ENCODE results near the gene ENDOV.

The ENDOV gene

DNA sequence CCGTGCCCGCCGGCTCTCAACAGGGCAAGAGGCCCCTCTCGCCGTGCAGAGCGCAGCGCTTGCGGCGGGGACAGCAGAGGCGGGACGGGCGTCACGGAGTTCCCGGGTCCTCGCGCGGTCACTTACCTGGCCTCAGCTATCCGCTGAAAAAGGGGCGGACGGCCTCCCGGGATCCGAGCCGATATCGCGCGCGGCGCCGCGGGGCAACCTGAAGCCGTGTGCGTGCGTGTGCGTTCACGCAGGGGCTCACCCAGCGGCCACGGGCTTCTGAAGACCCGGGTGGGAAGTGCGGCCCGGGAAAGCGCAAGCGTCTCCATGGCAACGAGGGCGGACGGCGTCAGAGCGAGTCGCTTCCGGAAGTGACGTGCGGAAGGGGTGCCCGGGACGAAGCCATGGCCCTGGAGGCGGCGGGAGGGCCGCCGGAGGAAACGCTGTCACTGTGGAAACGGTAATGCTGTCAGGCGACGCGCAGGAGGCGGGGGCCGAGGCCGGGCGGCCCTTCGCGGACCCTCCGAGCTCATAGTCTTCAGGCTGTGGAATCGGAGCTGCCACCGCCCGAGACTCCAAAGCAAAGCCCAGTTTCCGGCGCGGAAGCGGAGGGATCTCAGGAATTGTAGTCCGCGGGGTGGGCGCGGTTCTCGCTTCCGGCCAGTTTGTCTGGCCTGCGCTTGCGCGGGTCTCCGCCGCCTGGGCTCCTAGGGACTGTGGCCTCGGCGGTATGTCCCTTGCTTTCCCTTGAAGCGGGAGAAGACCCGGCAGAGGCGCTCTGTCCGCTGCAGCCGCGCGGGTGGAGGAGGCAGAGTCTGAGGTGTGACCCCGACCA lies at the start of gene ENDOV:
ENDOV (plus strand) TSS at position 365 of the 823 bp plus-strand sequence; CDS start at position 393, 28 bp downstream.
- Histone ChIP-seq H3K27me3 (ENCODE audit: control insufficient read depth in 1 of 2, insufficient read depth in 2 of 2, low read length in 2 of 2) (no peaks in the 10 kb centered on the region), H3K4me3 (ENCODE audit: low read depth in 1 of 2, low read length in 2 of 2) (peak within 1 kb of the TSS; percentile 97 to 100), H3K9me3 (ENCODE audit: low read length) (no peaks in the 10 kb centered on the region), H3K4me1 (ENCODE audit: insufficient read depth, low read length) (peaks cover 21% of the 10 kb centered on the region), H3K27ac (ENCODE audit: low read depth, low read length) (peak within 1 kb of the TSS; percentile 98), H3K9ac (ENCODE audit: low read length) (peak within 1 kb of the TSS; percentile 86), H3K36me3 (ENCODE audit: insufficient read depth, low read length) (peaks cover 20% of the 10 kb centered on the region)

GRCh38 chr17:80365983-80366382 lies 49.0 kb upstream of the ENDOV start:
- Histone ChIP-seq H3K9ac (ENCODE audit: low read length) (no peak overlapping the region), H3K4me3 (ENCODE audit: low read depth in 1 of 2, low read length in 2 of 2) (no peak overlapping the region), H3K27me3 (ENCODE audit: control insufficient read depth in 1 of 2, insufficient read depth in 2 of 2, low read length in 2 of 2) (no peaks in the 10 kb centered on the region), H3K36me3 (ENCODE audit: insufficient read depth, low read length) (peaks cover 84% of the 10 kb centered on the region), H3K4me1 (ENCODE audit: insufficient read depth, low read length) (peaks cover 7% of the 10 kb centered on the region), H3K9me3 (ENCODE audit: low read length) (no peaks in the 10 kb centered on the region), H3K27ac (ENCODE audit: low read depth, low read length) (no peak overlapping the region)

DNA sequence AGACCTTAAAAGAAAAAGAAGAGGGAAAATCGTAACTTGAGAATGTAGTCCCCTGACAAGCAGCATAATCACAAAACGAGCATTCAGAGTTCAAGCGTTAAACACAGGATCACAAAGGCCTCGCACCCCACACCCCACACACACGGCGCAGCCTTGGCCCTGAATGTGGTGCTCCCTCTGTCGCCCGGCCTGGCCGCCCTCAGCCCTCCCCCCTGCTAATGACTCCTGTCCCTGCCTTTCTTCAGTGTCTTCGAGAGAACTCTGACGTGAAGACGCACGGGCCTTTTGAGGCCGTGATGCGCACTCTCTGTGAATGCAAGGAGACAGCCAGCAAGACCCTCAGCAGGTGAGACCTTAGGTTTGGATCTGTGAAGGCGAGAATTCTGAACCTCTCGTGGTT lies 47.5 kb upstream of the ENDOV start:
- Histone ChIP-seq H3K9me3 (ENCODE audit: low read length) (no peaks in the 10 kb centered on the region), H3K27ac (ENCODE audit: low read depth, low read length) (no peak overlapping the region), H3K27me3 (ENCODE audit: control insufficient read depth in 1 of 2, insufficient read depth in 2 of 2, low read length in 2 of 2) (no peaks in the 10 kb centered on the region), H3K4me3 (ENCODE audit: low read depth in 1 of 2, low read length in 2 of 2) (no peak overlapping the region), H3K9ac (ENCODE audit: low read length) (no peak overlapping the region), H3K4me1 (ENCODE audit: insufficient read depth, low read length) (peaks cover 7% of the 10 kb centered on the region), H3K36me3 (ENCODE audit: insufficient read depth, low read length) (peaks cover 74% of the 10 kb centered on the region)

DNA sequence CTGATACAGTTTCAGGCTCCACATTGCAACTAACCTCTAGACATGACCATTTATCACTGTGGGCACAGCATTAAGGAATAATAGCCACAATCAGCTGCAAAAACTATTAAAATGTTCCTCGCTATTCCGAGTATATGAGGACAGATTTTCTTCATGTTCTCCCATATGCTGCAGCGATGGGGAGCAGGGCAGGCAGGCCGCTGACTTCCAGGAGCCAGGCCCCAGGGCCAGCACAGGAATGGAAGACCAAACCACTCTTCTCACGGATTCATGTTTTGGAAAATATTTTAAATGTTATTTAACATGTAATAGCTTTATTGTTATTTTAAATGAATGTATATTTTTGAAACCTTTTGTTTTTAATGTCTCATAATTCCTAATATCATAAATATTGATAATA lies 43.8 kb upstream of the ENDOV start:
- no peak overlapping the region for H3K9ac ChIP-seq (ENCODE audit: low read length)
- H3K4me3 ChIP-seq (ENCODE audit: low read depth in 1 of 2, low read length in 2 of 2): no peak overlapping the region
- H3K27me3 ChIP-seq (ENCODE audit: control insufficient read depth in 1 of 2, insufficient read depth in 2 of 2, low read length in 2 of 2): no peaks in the 10 kb centered on the region
- no peaks in the 10 kb centered on the region for H3K4me1 ChIP-seq (ENCODE audit: insufficient read depth, low read length)
- no peak overlapping the region for H3K27ac ChIP-seq (ENCODE audit: low read depth, low read length)
- no peaks in the 10 kb centered on the region for H3K9me3 ChIP-seq (ENCODE audit: low read length)
- peaks cover 76% of the 10 kb centered on the region for H3K36me3 ChIP-seq (ENCODE audit: insufficient read depth, low read length)

GRCh38 chr17:80372456-80372855 lies 42.5 kb upstream of the ENDOV start:
- Histone ChIP-seq H3K27me3 (ENCODE audit: control insufficient read depth in 1 of 2, insufficient read depth in 2 of 2, low read length in 2 of 2) (no peaks in the 10 kb centered on the region), H3K27ac (ENCODE audit: low read depth, low read length) (no peak overlapping the region), H3K9ac (ENCODE audit: low read length) (no peak overlapping the region), H3K9me3 (ENCODE audit: low read length) (no peaks in the 10 kb centered on the region), H3K4me3 (ENCODE audit: low read depth in 1 of 2, low read length in 2 of 2) (no peak overlapping the region), H3K4me1 (ENCODE audit: insufficient read depth, low read length) (no peaks in the 10 kb centered on the region), H3K36me3 (ENCODE audit: insufficient read depth, low read length) (peaks cover 80% of the 10 kb centered on the region)

- H3K27ac ChIP-seq (ENCODE audit: low read depth, low read length): no peak overlapping the region
- H3K9ac ChIP-seq (ENCODE audit: low read length): no peak overlapping the region
- no peaks in the 10 kb centered on the region for H3K9me3 ChIP-seq (ENCODE audit: low read length)
- H3K27me3 ChIP-seq (ENCODE audit: control insufficient read depth in 1 of 2, insufficient read depth in 2 of 2, low read length in 2 of 2): no peaks in the 10 kb centered on the region
- no peak overlapping the region for H3K4me3 ChIP-seq (ENCODE audit: low read depth in 1 of 2, low read length in 2 of 2)
- peaks cover 80% of the 10 kb centered on the region for H3K36me3 ChIP-seq (ENCODE audit: insufficient read depth, low read length)
- H3K4me1 ChIP-seq (ENCODE audit: insufficient read depth, low read length): no peaks in the 10 kb centered on the region
These were observed 41.9 kb upstream of the ENDOV start for GRCh38 chr17:80372922-80373570.

GRCh38 chr17:80374039-80374731 lies 40.8 kb upstream of the ENDOV start:
- Histone ChIP-seq H3K27ac (ENCODE audit: low read depth, low read length) (no peak overlapping the region), H3K4me3 (ENCODE audit: low read depth in 1 of 2, low read length in 2 of 2) (no peak overlapping the region), H3K27me3 (ENCODE audit: control insufficient read depth in 1 of 2, insufficient read depth in 2 of 2, low read length in 2 of 2) (no peaks in the 10 kb centered on the region), H3K4me1 (ENCODE audit: insufficient read depth, low read length) (no peaks in the 10 kb centered on the region), H3K9ac (ENCODE audit: low read length) (no peak overlapping the region), H3K9me3 (ENCODE audit: low read length) (no peaks in the 10 kb centered on the region), H3K36me3 (ENCODE audit: insufficient read depth, low read length) (peaks cover 78% of the 10 kb centered on the region)

DNA sequence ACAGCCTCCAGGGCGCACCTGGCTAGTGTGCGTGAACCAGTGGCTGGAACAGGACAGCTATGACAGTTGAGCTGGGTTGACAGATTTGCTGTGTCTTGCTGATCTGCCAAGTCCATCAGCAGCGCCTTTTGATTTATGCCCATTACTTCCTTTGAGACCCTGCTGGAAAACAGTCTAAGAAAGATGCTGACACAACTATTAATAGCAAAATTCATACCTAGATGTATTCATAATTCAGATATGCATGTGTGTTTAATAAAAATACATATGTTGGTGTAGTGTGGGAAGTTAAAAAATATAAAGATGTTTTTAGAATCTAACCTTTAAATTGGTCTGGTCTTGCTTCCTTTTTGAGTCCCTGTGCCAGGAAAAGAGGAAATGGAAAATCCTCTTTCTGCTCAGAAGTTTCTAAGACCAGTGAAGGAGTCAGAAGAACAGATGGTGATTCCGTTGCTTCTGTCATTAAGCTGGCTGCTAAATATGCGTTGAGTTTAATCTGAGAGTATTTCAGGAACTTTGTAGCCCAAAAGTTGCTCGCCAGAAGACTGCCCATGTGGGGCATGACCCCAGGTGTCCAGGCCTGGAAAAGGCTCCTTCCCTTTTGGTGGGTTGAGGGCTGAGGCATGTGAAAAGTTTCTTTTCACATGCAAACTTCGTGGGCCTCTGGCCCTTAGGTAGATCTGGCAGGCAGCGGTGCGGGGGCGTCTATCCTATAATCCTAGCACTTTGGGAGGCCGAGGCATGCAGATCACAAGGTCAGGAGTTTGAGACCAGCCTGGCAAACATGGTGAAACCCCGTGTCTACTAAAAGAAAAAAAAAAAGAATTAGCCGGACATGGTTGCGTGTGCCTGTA lies 40.0 kb upstream of the ENDOV start:
- no peaks in the 10 kb centered on the region for H3K27me3 ChIP-seq (ENCODE audit: control insufficient read depth in 1 of 2, insufficient read depth in 2 of 2, low read length in 2 of 2)
- H3K4me3 ChIP-seq (ENCODE audit: low read depth in 1 of 2, low read length in 2 of 2): no peak overlapping the region
- H3K27ac ChIP-seq (ENCODE audit: low read depth, low read length): no peak overlapping the region
- no peaks in the 10 kb centered on the region for H3K9me3 ChIP-seq (ENCODE audit: low read length)
- H3K9ac ChIP-seq (ENCODE audit: low read length): no peak overlapping the region
- peaks cover 77% of the 10 kb centered on the region for H3K36me3 ChIP-seq (ENCODE audit: insufficient read depth, low read length)
- no peaks in the 10 kb centered on the region for H3K4me1 ChIP-seq (ENCODE audit: insufficient read depth, low read length)

- no peaks in the 10 kb centered on the region for H3K27me3 ChIP-seq (ENCODE audit: control insufficient read depth in 1 of 2, insufficient read depth in 2 of 2, low read length in 2 of 2)
- H3K9me3 ChIP-seq (ENCODE audit: low read length): no peaks in the 10 kb centered on the region
- no peaks in the 10 kb centered on the region for H3K4me1 ChIP-seq (ENCODE audit: insufficient read depth, low read length)
- no peak overlapping the region for H3K4me3 ChIP-seq (ENCODE audit: low read depth in 1 of 2, low read length in 2 of 2)
- H3K36me3 ChIP-seq (ENCODE audit: insufficient read depth, low read length): peaks cover 85% of the 10 kb centered on the region
- no peak overlapping the region for H3K9ac ChIP-seq (ENCODE audit: low read length)
- H3K27ac ChIP-seq (ENCODE audit: low read depth, low read length): no peak overlapping the region
These were observed 38.4 kb upstream of the ENDOV start for GRCh38 chr17:80376531-80376930.

DNA sequence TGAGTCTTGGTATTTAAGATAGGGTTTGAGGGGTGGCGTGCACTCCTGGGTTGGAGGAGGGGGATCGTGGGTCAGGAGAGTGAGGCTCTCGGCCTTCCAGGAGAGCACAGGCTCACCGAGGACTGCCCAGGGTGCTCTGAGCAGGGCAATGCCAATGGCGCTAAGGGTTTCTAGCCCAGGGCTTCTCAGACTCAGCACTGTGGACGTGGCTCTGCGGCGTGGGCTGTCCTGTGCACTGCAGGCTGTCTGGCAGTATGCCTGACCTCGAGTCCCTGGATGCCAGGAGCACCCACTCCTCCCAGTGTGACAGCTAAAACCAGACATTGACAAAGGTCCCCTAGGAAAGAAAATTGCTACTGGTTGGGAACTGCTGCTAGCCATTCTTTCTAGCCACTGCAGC lies 37.2 kb upstream of the ENDOV start:
- no peaks in the 10 kb centered on the region for H3K4me1 ChIP-seq (ENCODE audit: insufficient read depth, low read length)
- H3K27me3 ChIP-seq (ENCODE audit: control insufficient read depth in 1 of 2, insufficient read depth in 2 of 2, low read length in 2 of 2): no peaks in the 10 kb centered on the region
- H3K9ac ChIP-seq (ENCODE audit: low read length): no peak overlapping the region
- no peak overlapping the region for H3K27ac ChIP-seq (ENCODE audit: low read depth, low read length)
- no peak overlapping the region for H3K4me3 ChIP-seq (ENCODE audit: low read depth in 1 of 2, low read length in 2 of 2)
- peaks cover 85% of the 10 kb centered on the region for H3K36me3 ChIP-seq (ENCODE audit: insufficient read depth, low read length)
- H3K9me3 ChIP-seq (ENCODE audit: low read length): no peaks in the 10 kb centered on the region

DNA sequence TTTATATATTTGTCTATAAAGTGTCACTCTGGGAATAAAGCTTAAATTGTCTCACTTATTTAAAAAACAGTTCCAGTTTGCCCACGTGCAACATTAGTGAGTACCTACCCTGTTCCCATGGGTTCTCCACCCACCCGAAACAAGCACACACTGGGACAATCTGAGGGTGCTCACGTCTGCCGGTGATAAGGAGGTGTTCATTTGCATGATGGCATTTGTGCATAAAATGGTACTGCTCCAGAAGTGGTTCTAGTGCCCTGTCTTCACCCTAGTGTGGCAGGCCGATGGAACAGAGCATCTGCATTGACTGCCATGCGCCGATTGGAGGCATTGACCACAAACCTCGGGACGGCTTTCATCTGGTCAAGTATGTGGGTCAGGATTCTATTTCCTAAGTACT lies 35.6 kb upstream of the ENDOV start:
- Histone ChIP-seq H3K36me3 (ENCODE audit: insufficient read depth, low read length) (peaks cover 87% of the 10 kb centered on the region), H3K27me3 (ENCODE audit: control insufficient read depth in 1 of 2, insufficient read depth in 2 of 2, low read length in 2 of 2) (no peaks in the 10 kb centered on the region), H3K4me1 (ENCODE audit: insufficient read depth, low read length) (no peaks in the 10 kb centered on the region), H3K9ac (ENCODE audit: low read length) (no peak overlapping the region), H3K4me3 (ENCODE audit: low read depth in 1 of 2, low read length in 2 of 2) (no peak overlapping the region), H3K27ac (ENCODE audit: low read depth, low read length) (no peak overlapping the region), H3K9me3 (ENCODE audit: low read length) (no peaks in the 10 kb centered on the region)
